Measurements from ENCODE around the gene LIN28A.

GRCh38 chr1:26387447-26387846, 23.2 kb upstream of the LIN28A start:
- TF ChIP-seq, protein P1, sequence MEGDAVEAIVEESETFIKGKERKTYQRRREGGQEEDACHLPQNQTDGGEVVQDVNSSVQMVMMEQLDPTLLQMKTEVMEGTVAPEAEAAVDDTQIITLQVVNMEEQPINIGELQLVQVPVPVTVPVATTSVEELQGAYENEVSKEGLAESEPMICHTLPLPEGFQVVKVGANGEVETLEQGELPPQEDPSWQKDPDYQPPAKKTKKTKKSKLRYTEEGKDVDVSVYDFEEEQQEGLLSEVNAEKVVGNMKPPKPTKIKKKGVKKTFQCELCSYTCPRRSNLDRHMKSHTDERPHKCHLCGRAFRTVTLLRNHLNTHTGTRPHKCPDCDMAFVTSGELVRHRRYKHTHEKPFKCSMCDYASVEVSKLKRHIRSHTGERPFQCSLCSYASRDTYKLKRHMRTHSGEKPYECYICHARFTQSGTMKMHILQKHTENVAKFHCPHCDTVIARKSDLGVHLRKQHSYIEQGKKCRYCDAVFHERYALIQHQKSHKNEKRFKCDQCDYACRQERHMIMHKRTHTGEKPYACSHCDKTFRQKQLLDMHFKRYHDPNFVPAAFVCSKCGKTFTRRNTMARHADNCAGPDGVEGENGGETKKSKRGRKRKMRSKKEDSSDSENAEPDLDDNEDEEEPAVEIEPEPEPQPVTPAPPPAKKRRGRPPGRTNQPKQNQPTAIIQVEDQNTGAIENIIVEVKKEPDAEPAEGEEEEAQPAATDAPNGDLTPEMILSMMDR (IDR thresholded peaks at IDR 0.05) = no peak
- no peak for TF ChIP-seq POLR2A (IDR thresholded peaks at IDR 0.05)
- TF ChIP-seq POLR2AphosphoS5 (IDR thresholded peaks at IDR 0.05; ENCODE audit: insufficient read depth in 1 of 2, low read depth in 1 of 2) = no peak

Measured in vagina (tissue), 2 donors.